ENCODE measurements around the gene PTPRG.

DNA sequence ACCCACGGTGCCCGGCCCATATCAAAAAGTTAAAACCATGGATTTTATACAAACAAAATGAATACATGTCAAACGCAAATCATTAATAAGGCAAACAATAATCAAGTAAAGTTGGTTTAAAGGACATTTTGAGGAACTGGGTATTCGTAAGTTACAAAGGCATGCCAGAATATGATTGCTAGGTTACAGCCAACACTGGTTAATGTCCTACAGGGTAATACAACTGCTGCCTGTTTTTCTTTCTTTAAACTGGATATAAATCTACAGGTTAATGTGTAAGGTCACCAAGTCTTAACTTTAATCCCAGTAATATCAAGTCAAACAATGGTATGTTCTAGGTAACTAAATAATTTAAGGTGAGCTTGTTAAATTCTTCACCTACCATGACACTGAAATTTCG, 166.1 kb downstream of the PTPRG start:
- TF ChIP-seq CTCF (IDR thresholded peaks at IDR 0.05 in 2 of 3, conservative IDR thresholded peaks at IDR 0.05 in 1 of 3; ENCODE audit: borderline replicate concordance in 1 of 3, insufficient read depth in 1 of 3, low read depth in 2 of 3, low read length in 2 of 3) (no peak), ZBTB33 (IDR thresholded peaks at IDR 0.05; ENCODE audit: extremely low read depth, insufficient replicate concordance, low read length) (no peak), POLR2A (IDR thresholded peaks at IDR 0.05; ENCODE audit: borderline replicate concordance, extremely low read depth, insufficient read depth, insufficient read length) (no peak), POLR2AphosphoS5 (IDR thresholded peaks at IDR 0.05; ENCODE audit: low read depth, low read length) (no peak), RAD21 (IDR thresholded peaks at IDR 0.05; ENCODE audit: low read depth) (no peak), ZNF274 (IDR thresholded peaks at IDR 0.05; ENCODE audit: low read depth, low read length) (no peak), EZH2 (IDR thresholded peaks at IDR 0.05) (no peak), SIN3A (IDR thresholded peaks at IDR 0.05; ENCODE audit: low read depth) (no peak), MAX (IDR thresholded peaks at IDR 0.05) (no peak)
